Measurements from ENCODE around the gene CMC1. TPM values are rescaled to one million over a fixed set of nuclear protein-coding genes. Genes with fewer than 3 reads are reported as not detected.

Gene CMC1
- total and polyA plus RNA-seq, 8 donors: 9.6 to 93.4 (median 33.4) TPM

DNA sequence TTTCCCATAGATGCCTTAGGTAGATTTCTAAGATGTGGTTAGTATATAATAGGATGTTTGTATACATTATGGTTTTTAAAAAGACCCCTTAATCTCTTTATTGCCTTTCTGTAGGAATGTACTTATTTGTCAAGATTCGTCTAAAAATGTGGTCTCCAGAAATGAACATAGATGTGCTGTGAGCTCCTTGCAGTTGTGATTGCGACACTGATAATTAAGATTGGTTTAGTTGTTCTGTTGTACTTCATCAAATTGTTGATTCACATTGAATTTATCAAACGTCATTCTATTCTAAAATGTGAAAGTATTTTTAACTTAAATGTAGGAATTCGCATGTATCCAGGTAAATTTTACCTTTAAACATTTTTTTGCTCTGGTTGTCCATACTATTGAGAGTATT lies 51.2 kb downstream of the CMC1 start:
- TF ChIP-seq POLR2AphosphoS5 (IDR thresholded peaks at IDR 0.05): no peak
- TF ChIP-seq, protein P1, sequence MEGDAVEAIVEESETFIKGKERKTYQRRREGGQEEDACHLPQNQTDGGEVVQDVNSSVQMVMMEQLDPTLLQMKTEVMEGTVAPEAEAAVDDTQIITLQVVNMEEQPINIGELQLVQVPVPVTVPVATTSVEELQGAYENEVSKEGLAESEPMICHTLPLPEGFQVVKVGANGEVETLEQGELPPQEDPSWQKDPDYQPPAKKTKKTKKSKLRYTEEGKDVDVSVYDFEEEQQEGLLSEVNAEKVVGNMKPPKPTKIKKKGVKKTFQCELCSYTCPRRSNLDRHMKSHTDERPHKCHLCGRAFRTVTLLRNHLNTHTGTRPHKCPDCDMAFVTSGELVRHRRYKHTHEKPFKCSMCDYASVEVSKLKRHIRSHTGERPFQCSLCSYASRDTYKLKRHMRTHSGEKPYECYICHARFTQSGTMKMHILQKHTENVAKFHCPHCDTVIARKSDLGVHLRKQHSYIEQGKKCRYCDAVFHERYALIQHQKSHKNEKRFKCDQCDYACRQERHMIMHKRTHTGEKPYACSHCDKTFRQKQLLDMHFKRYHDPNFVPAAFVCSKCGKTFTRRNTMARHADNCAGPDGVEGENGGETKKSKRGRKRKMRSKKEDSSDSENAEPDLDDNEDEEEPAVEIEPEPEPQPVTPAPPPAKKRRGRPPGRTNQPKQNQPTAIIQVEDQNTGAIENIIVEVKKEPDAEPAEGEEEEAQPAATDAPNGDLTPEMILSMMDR (IDR thresholded peaks at IDR 0.05): no peak
- no peak for TF ChIP-seq POLR2A (IDR thresholded peaks at IDR 0.05)
- TF ChIP-seq EP300 (IDR thresholded peaks at IDR 0.05): no peak
- WGBS, 5 donors: 87 to 93% (median 89%) methylated on average over 4 of the region's 4 CpGs
- peaks cover 0 to 12% (median 0%) of the 10 kb centered on the region in 4 donors for H3K4me1 ChIP-seq
- no peak overlapping the region for H3K4me3 ChIP-seq
- H3K36me3 ChIP-seq: peaks cover 0 to 7% (median 3%) of the 10 kb centered on the region in 4 donors
- intact Hi-C loops (cut with DNase I; ENCODE audit: low total_unique reads): no loop called here
- H3K27ac ChIP-seq: no peak overlapping the region
- H3K27me3 ChIP-seq: no peaks in the 10 kb centered on the region
- DNase-seq: no peak
- no peaks in the 10 kb centered on the region for H3K9me3 ChIP-seq

DNA sequence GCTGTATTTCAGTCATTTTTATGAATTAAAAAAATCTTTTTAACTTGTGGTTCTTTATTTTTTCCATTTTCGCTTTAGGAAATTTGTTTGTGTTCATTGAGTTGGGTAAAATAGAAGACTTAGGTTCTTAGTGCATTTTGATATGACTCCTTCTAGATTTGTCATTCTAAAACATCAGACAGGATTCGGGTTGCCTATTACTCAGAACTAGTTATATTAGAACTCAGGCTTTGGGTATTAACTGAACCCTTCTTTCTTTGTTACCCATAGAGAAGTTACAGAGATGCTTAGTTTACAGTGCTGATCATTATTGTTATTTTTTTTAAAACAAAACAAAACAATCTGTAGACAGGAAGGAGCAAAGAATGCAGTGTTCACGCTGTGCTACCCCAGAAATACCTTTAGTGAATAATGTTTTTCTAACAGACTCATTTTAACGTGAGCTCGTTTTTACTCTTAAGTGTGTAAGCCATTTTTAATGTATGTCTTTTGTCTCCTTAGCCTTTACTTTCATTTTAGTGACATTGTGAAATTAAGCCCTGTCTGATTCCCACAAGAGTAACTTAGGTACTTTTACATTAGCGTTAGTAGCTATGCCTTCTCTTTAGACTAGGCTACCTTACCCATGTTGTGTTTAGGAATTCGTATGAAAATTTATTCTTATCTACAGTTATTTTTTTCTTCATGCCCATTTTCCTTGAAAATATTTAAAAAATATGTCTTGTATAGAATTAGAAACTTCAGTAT lies 53.4 kb downstream of the CMC1 start:
- no peak for DNase-seq
- TF ChIP-seq POLR2AphosphoS5 (IDR thresholded peaks at IDR 0.05) (no peak), POLR2A (IDR thresholded peaks at IDR 0.05) (no peak), EP300 (IDR thresholded peaks at IDR 0.05) (no peak)
- TF ChIP-seq, protein P1 (IDR thresholded peaks at IDR 0.05): no peak
- peaks cover 0 to 12% (median 0%) of the 10 kb centered on the region in 4 donors for H3K4me1 ChIP-seq
- intact Hi-C loops (cut with DNase I; ENCODE audit: low total_unique reads): no loop called here
- no peaks in the 10 kb centered on the region for H3K27me3 ChIP-seq
- no peak overlapping the region for H3K4me3 ChIP-seq
- WGBS, 5 donors: 85 to 92% (median 90%) methylated on average over 7 of the region's 7 CpGs
- no peaks in the 10 kb centered on the region for H3K9me3 ChIP-seq
- peaks cover 0 to 7% (median 3%) of the 10 kb centered on the region in 4 donors for H3K36me3 ChIP-seq
- H3K27ac ChIP-seq: no peak overlapping the region

DNA sequence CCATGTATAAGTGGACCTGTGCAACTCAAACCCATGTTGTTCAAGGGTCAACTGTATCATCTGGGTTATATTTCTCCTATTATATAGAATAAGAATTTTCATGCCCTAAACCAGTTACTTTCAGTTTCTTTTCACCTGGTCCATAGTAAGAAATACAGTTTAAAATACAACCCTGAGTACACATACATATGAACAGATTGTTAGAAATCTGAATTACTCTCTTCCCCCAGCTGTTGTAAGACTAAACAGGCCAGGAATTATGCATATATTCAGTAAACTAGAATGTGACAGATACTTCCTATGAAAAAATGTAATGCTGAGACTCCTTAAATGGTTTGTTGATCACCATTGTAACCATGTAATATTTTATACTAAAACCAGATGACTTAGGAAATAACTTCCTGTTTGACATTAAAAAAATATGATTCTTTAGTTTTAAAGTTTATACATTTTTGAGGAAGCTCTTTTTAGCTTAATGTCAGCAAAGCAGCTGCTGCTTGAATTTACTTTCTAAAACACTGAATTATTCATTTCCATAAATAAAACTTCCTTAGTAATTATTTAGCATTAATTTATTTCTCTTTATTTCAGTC lies 54.6 kb downstream of the CMC1 start:
- H3K9me3 ChIP-seq: no peaks in the 10 kb centered on the region
- intact Hi-C loops (cut with DNase I; ENCODE audit: low total_unique reads): no loop called here

DNA sequence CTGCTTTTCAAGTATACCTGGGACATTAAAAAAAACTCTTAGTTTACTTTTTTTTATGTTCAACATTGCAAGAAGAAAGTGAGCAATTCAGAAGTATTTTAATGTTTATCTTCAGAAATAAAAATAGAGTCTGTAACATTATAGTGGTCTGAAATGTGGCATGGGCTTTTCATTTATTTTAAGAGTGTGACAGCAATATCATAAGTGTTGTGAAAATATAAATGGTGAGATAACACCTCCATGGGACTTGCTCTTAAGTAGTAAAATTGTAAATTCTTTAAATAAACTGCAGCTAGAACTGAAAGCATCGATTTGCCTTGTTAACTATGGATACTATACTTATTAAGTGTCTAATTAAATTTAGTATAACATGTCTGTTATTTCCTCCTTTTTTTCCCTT lies 58.3 kb downstream of the CMC1 start:
- Histone ChIP-seq H3K27me3 (no peaks in the 10 kb centered on the region), H3K9me3 (no peaks in the 10 kb centered on the region), H3K4me3 (no peak overlapping the region), H3K36me3 (no peaks in the 10 kb centered on the region), H3K4me1 (peaks cover 0 to 12% (median 0%) of the 10 kb centered on the region in 4 donors), H3K27ac (no peak overlapping the region)
- no peak for DNase-seq
- TF ChIP-seq EP300 (IDR thresholded peaks at IDR 0.05): no peak
- TF ChIP-seq POLR2A (IDR thresholded peaks at IDR 0.05): no peak
- TF ChIP-seq, protein P1 (IDR thresholded peaks at IDR 0.05): no peak
- TF ChIP-seq POLR2AphosphoS5 (IDR thresholded peaks at IDR 0.05): no peak
- intact Hi-C loops (cut with DNase I; ENCODE audit: low total_unique reads): no loop called here
- 89 to 95% (median 95%) methylated on average over 1 of the region's 1 CpG for WGBS, 5 donors

More for the DNA sequence above, 54.6 kb downstream of the CMC1 start:
- DNase-seq: no peak
- Histone ChIP-seq H3K36me3 (peaks cover 0 to 3% (median under 1%) of the 10 kb centered on the region in 4 donors), H3K4me1 (peaks cover 0 to 12% (median 0%) of the 10 kb centered on the region in 4 donors), H3K4me3 (no peak overlapping the region), H3K27me3 (no peaks in the 10 kb centered on the region), H3K27ac (no peak overlapping the region)
- TF ChIP-seq, protein P1 (IDR thresholded peaks at IDR 0.05): no peak
- TF ChIP-seq POLR2A (IDR thresholded peaks at IDR 0.05): no peak
- TF ChIP-seq POLR2AphosphoS5 (IDR thresholded peaks at IDR 0.05): no peak

Measured in stomach (tissue), 9 donors.